Neural cell (in vitro differentiated cells): ENCODE results near the gene DNMT3B.

Experiments
- MXI1 ChIP-seq: fragments of 450-650 bp; conservative IDR thresholded peaks from 2 replicates; pipeline ENCODE4 v1.6.1; 2014; ENCODE audit warnings: antibody characterized with exemption, mild to moderate bottlenecking; ENCODE audit not compliant: poor library complexity, severe bottlenecking
- TF ChIP-seq, protein P1 (sequence below): fragments of 450-650 bp; IDR thresholded peaks from 2 replicates; pipeline ENCODE4 v1.5.1; 2014; ENCODE audit warnings: antibody characterized with exemption, mild to moderate bottlenecking, moderate library complexity; ENCODE audit not compliant: poor library complexity, severe bottlenecking

DNA sequence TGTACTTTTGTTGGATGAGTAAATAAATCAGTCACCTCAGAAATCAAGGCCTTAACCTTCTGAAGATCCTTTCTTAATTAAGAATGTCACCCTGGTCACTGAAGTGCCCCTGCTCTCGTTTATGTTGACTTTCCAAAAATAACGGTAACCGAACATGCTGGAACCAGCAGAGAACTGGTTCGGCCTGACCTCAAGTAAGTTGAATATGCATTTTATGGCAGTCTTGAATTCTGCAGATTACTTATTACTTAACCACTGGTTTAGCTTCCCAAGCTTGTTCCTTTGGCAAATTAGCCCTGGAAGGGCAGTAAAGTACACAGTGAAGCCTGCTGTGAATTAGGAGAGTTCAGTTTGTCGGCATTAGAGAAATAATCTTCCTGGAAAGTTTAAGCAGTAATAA is 69.8 kb downstream of the DNMT3B start:
- TF ChIP-seq MXI1, result no peak
- TF ChIP-seq, protein P1, sequence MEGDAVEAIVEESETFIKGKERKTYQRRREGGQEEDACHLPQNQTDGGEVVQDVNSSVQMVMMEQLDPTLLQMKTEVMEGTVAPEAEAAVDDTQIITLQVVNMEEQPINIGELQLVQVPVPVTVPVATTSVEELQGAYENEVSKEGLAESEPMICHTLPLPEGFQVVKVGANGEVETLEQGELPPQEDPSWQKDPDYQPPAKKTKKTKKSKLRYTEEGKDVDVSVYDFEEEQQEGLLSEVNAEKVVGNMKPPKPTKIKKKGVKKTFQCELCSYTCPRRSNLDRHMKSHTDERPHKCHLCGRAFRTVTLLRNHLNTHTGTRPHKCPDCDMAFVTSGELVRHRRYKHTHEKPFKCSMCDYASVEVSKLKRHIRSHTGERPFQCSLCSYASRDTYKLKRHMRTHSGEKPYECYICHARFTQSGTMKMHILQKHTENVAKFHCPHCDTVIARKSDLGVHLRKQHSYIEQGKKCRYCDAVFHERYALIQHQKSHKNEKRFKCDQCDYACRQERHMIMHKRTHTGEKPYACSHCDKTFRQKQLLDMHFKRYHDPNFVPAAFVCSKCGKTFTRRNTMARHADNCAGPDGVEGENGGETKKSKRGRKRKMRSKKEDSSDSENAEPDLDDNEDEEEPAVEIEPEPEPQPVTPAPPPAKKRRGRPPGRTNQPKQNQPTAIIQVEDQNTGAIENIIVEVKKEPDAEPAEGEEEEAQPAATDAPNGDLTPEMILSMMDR, result no peak
